Fibroblast of mammary gland (primary cell): ENCODE measurements around the gene ZNF429.

Source experiments
- DNase-seq: peaks from one replicate; pipeline ENCODE4 v3.0.0-alpha.2; 2010; ENCODE audit warnings: low read depth
- H3K4me3 ChIP-seq: 2 replicates; pipeline ENCODE4 v1.5.1; 2011; ENCODE audit warnings: low read depth, mild to moderate bottlenecking, low read length, moderate library complexity; ENCODE audit not compliant: control insufficient read depth
- TF ChIP-seq, protein P1 (sequence below): conservative IDR thresholded peaks from 2 replicates; pipeline ENCODE4 v1.5.1; 2011; ENCODE audit warnings: low read depth, low read length, inconsistent platforms; ENCODE audit not compliant: control insufficient read depth, insufficient read depth

ZNF429 gene

DNA sequence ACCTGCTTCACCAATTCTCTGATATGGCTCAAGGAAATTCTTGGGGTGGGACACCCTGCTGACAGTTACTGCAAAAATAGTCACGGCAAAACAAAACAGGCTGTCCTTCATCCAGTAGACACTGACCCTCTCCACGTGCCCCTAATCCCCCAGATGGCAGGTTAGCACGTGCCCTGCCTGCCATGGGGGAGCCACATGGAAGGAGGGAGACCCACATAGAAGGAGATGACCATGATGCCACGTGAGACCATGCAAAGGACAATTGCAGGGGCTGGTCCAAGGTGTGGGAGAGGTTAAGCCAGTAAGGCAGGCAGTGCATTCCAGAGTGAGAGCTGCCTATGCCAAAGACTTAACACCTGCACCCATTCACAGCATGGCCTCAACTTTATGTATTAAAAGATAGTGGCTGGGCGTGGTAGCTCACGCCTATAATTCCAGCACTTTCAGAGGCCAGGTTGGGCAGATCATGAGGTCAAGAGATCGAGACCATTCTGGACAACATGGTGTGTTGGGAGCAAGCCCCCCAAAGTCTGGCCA is 82.7 kb downstream of the ZNF429 start:
- DNase-seq = no peak
- TF ChIP-seq, protein P1, sequence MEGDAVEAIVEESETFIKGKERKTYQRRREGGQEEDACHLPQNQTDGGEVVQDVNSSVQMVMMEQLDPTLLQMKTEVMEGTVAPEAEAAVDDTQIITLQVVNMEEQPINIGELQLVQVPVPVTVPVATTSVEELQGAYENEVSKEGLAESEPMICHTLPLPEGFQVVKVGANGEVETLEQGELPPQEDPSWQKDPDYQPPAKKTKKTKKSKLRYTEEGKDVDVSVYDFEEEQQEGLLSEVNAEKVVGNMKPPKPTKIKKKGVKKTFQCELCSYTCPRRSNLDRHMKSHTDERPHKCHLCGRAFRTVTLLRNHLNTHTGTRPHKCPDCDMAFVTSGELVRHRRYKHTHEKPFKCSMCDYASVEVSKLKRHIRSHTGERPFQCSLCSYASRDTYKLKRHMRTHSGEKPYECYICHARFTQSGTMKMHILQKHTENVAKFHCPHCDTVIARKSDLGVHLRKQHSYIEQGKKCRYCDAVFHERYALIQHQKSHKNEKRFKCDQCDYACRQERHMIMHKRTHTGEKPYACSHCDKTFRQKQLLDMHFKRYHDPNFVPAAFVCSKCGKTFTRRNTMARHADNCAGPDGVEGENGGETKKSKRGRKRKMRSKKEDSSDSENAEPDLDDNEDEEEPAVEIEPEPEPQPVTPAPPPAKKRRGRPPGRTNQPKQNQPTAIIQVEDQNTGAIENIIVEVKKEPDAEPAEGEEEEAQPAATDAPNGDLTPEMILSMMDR = no peak
- H3K4me3 ChIP-seq = no peak overlapping the region

DNA sequence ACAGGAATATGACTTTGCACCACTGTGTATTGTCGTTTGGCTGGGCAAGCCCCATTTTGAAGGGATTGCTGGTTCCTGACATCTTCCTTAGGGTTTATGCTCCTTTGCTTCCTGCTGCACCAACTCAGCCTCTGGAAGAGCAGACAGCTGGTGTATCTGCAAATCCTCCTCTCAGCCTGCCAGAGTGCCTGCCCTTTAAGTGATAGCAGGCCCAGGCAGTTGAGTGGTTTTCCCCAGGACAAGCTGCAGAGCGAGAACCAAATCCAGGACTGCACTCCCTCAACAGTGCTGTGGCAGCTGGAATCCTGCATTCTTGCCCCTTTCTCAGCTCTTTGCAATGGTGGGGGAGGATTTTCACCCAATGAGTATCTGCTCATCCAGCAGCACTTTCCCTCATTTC is 85.5 kb downstream of the ZNF429 start:
- H3K4me3 ChIP-seq = no peak overlapping the region
- DNase-seq = no peak
- TF ChIP-seq, protein P1 = no peak

DNA sequence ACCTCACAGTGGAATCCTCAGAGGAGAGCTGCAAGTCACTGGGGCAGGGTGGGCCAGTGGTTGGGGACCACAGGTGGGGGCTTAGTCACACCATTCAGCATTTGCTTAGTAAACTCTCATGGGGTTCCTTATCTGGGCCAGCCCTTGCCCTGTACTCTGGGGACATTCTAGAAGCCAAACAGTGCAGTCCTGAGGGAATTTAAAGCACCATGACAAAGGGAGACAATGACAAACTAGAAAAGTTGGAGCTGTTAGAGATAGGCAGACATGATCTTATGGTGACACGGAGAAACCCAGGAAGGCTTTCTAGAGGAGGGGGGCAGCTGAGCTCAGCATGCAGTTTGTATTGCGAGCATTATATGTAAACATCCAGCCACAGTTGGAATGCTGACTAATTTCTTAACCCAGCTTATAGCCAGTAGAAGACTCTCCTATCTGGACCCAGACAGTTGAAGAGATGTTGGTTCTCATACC is 87.6 kb downstream of the ZNF429 start:
- no peak for DNase-seq
- TF ChIP-seq, protein P1 = no peak
- H3K4me3 ChIP-seq = no peak overlapping the region

DNA sequence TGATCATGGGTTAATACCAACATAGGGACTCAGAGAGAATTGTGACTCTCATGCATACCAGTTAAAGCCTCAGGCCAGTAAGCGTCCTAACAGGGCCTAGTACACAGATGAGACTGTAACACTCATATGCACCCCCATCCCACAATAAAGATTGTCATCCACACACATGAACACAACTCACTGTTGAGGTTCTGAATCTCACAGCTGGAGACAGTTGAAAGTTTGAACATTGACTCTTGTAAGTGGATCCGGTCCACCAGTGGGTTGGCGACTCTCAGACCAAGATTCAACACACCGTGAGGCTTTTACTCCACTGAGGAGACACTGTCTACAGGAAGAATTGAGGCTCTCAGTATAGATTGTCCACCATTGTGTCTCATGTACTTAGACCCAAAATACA is 88.1 kb downstream of the ZNF429 start:
- H3K4me3 ChIP-seq = no peak overlapping the region
- TF ChIP-seq, protein P1 = no peak

DNA sequence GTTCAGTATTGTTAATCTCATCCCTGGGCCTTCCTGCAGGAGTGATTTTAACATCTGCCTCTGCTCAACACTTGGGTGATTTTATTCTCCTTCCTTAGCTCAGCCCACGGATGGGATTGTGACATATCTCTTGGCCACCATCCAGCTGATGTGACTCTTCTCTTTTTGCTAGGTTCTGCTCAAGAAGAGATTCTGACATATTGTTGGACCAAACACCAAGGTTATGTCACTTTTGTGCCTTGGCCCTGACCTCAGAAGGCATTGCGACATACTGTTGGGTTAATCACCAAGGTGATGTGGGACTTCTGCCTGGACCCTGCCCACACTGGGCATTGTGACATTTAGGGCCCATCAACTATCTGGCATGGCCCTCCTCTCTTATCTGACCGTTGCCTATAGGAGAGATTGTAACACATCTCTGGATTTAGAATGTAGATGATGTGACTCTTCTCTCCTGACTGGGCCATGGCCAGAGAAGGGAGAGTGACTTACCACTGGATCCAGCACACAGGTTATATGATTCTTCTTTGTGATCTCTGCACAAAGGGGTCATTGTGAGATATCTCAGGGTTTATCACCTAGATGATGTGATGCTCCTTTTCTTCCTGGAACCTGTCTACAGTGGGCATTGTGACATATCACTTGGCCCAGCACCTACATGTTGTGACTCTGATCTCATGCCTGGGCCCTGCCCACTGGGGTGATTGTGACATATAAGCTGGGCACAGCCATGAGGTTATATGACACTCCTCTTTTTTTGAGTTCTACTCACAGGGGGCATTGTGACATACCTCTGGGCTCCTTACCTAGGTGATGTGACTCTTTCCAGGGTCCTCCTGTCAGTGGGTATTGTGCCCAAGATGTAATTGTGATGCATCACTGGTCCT is 88.8 kb downstream of the ZNF429 start:
- no peak overlapping the region for H3K4me3 ChIP-seq
- DNase-seq = no peak
- TF ChIP-seq, protein P1 = no peak

More for the DNA sequence above, 88.1 kb downstream of the ZNF429 start:
- DNase-seq = no peak

DNA sequence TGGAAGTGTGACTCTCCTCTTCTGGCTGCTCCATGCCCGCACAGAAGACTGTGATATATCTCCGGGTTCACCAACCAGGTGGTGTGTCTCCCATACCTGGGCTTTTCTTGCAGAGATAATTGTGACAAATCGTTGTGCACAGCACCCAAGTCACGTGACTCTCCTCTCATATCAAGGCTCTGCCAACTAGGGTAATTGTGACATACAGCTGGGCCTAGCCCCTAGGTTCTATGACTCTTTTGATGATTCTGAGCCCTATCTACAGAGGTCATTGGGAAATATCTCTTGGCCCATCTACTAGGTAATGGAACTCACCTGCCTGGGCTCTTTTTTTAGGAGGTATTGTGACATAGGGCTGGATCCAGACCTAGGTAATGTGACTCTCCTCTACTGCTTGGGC is 89.8 kb downstream of the ZNF429 start:
- no peak overlapping the region for H3K4me3 ChIP-seq
- TF ChIP-seq, protein P1 = no peak
- DNase-seq = no peak
